ENCODE results near the gene SEMA5A.
"Not testable (repeated sequence)": the region's sequence is repeated elsewhere in the genome, so short reads cannot be mapped to it uniquely, and the experiment has no call there.

Gene SEMA5A

DNA sequence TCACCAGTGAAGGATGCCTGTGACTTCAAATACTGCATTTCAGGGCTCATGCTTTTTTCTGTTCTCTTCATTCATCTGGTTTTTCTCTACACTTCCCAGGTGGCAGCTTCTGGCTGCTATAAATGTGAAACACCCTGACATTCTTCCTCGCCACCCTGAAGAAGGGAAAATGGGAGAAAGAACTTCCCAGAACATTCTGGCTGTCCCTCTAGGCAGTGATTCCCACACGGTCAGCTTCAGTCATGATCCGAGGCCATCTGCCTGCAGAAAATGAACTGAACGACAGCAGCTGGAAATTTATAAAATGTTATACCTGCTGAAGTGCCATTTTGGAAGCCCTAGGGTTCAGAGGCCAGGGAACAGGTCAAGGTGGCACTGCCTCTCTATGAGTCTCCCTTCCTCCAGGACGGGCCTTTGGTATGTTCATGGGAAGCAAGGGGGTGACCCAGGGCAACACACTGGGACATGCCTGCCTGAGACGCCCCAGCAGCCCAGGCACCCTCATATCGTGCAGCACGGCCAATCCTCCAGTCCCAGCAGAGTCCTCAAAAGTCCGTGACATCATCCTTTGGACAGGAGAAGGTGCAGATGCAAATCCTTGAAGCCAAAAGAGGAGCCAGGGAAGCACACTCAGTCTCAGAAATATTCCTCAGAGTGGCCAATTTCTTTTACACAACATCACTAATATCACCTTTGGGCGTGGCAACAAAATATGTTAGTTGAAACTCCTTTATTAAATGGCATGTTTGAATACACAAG lies 107.1 kb downstream of the SEMA5A start:
- DNase-seq (ENCODE audit: low read depth), result no peak

DNA sequence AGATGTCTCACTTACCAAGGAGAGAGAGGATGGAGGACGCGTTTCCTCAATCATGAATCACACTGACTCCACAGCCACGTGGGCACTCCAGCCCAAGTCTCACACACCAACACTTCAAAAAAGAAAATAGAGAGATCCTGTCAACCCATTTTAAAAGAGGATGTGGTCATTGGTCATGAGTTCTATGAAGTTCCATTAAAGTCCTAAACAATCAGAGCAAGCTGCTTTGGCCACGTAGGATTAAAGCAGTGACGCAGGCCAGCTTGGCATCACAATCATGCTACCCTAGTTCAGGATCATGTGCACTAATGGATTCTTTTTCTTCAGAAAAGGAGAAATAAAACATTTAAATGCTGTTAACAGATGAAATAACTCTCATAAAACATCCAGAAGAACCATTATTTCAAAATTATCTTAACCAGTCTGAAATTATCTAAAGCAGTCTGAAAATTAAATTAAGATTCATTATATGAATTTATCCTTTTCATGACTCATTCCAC lies 108.1 kb downstream of the SEMA5A start:
- DNase-seq (ENCODE audit: low read depth), result no peak

DNA sequence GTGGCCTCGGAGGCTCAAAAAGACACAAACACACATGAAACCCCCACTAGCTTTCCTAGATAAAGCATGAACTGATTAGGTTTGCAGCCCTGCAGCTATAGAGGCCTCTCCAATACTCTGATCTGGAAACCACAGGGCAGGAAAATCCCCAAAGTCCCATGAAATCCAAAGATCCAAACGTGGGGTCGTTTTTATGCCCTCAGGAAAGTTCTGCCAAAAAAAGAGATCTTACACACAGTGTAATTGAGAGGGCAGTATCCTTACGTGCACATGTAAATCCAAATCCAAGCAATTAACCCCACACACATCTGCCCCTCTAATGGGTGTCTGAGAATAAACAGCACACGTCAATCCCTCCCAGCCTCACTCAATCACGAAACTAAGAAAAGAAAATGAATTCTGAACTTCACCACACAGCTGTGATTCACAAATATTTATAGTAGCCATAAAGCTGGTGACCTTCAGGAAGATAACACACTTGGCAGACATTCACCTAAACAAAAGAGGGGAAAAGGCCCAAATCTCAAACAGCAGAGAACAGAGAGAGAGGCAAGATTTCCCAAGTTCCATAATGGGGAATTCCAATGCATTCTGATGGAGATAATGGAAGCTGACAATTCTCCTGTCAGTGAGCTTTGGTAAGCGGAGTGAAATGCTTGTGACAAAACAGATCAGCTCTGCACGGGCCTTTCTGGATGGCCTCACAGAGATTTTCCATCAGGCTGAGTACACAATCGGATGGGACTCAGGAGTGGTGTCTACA lies 114.2 kb downstream of the SEMA5A start:
- no peak for DNase-seq (ENCODE audit: low read depth)

DNA sequence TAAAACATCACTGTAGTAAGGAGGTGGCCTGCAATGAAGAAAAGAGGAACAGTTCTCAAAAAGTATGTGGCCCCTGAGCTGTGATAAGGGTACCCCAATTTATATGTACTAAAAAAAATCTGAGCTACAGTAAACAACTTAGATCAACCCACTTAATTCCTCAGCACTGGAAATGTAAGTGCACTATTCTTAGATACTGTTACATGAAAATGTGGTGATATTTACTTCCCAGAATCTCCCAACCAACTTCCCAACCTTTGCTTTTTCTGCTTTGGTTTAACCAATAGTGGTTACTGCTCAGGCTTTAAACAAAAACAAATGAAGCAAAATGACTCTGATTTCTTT lies 114.8 kb downstream of the SEMA5A start:
- no peak for DNase-seq (ENCODE audit: low read depth)

DNA sequence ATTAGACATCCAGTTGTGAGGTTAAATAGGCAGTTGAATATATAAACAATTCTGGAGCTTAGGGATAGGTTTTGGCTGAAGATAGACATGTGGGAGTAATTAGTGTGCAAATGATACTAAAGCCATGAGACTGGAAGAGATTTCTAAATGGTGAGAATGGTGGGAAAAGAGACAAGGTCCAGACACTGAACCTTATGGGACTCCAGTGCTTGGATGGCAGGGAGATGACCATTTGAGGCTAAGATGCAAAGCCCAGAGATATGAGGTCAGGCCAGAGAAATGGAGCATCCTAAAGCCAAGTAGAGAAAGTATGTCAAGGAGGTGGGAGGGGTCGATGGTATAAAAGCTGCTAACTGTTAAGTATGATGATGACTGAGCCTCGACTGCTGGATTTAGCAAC lies 115.6 kb downstream of the SEMA5A start:
- DNase-seq (ENCODE audit: low read depth), result no peak

DNA sequence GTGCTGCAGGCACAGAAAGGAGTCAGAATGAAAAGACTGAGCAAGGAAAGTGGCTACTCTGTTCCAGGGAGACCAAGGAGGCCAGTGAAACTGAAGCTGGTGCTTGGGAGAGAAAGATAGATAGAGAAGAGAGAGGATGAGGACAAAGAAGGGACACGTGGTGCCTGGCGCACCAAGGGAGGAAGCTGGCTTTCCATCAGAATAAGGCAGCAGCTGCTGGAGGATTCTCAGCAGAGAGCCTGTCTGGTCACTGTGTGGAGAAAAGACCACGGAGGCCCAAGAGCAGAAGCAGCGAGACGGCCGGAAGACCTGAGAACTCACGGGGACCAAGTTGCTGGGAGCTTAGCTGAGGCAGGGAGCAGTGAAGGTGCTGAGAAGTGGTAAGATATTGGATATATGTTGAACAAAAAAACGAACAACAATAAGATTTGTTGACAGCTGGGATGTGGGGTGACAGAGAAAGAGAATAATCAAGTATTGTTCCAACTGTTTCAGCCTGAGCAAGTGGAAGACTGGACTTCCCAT lies 116.1 kb downstream of the SEMA5A start:
- DNase-seq (ENCODE audit: low read depth), result no peak

DNA sequence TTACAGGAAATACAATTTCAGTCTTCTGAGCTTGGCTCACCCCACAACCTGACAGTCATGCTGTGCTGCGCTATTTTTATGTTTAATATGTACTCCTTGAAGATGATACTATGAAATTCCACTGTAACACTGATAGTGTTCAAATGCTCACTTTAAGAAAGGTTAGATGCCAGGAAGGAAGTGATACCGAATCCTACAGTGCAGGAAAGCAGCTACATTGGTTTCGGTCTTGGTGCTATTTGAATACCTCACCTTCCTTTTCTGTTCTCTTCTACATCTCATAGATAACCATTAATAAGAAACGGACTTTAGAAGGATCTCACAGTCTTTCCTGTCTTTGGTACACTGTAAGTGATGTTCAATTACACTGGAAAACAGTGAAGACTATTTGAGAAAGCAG lies 117.6 kb downstream of the SEMA5A start:
- no peak for DNase-seq (ENCODE audit: low read depth)

DNA sequence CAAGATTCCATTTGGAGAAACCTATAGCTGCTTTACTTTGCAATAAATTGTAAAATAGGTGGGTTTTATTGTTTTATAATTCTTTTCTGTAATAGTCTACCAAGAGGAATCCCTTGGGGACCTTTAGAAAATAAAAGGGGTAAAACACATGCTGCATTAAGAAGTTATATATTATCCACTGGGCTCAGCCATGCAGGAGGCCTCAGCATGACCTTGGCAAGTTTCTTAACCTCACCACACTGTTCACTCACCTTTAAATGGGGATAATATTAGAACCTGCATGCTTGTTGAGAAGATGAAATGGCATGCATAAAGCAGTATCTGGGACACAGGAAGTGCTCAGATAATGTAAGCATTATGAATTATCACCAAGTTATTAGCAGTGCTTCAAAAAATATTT lies 120.2 kb downstream of the SEMA5A start:
- DNase-seq (ENCODE audit: low read depth), result no peak

DNA sequence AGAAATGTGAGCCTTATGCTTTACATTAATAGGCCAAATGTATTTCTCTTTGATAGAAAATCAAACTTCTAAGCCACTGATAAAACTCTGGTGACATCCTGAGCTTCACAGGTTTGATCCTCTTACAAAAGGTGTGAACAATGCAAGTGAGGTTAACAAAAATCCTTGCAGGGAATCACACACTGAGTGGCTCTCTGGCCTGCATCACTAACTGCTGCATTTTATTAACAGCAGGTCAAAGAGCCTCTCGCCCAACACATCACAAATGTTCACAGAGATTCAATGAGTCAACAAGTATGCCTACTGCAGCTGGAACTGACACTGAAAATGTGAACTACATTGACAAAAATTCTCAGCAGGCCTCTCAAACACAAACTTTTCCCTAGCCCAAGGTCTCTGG lies 122.3 kb downstream of the SEMA5A start:
- no peak for DNase-seq (ENCODE audit: low read depth)

DNA sequence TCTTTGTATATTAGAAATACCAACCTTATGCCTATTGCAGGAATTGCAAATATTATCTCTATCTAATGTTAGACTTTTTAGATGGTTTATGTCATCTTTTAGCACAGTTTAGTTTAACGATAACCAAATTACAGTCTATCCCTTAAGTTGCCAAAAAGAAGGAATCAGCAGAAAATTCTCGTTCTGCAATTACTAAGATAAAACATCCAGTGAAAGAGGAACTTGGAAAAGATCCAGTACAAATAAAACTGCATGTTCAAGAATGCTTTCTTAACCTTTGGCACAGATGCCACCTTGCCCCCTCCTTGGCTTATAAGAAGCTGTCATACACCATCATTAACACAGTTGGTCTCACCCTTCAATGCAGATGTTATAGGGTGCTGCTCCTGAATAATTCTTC lies 124.0 kb downstream of the SEMA5A start:
- DNase-seq (ENCODE audit: low read depth), result no peak

DNA sequence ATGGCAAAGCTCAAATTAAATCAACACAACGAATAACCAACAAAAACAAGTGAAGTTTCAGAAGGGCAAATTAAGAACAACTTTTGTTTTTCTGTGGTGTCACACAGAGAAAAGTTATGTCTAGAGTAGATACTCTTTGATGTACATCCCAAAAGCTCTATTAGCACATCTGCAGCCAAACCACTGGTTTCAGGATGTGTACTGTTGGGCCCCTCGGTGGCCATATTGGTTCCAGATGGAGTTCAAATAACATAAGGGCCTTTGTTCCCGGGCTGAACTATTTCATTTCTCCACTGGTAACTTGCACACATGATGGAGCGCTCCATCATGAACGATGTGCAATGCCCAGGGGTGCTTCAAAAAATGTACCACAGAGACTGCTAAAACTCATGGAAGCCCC lies 126.1 kb downstream of the SEMA5A start:
- DNase-seq (ENCODE audit: low read depth), result no peak

DNA sequence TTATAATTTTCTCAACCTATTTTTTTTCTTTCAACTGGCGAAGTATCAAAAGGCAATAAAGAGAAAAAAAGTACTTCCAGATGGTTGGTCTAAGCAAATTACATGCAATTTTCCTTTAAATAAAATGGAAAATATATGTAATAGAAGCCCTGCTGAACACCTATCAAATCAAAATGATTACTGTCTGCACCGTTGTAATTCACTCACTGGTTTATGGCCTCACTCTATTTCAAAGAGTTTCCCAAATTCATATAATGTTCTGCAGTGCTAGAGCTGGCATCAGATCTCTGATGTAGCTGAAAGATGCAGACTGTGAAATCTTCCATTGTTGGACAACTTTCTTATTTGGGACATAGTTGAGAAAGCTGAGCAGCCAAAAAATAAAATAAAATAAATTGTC lies 130.3 kb downstream of the SEMA5A start:
- DNase-seq (ENCODE audit: low read depth), result no peak

DNA sequence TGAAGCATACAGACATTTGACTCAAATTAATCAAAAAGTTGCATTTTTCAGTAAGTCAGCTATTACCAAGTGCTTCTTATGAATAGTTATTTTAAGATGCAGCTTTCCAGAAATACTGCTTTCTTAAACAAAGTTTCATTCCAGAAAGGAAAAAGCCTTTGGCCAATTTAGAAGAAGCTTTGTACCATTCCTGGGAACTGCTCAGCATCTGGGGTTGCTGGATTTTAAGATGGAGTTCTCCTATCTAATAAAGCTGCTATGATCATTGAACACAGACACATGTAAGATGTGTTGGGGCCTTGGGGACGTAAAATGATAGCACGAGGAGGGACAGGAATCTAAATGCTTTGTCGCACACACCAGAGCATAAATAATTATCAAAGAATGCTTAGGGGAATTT lies 130.8 kb downstream of the SEMA5A start:
- no peak for DNase-seq (ENCODE audit: low read depth)

DNA sequence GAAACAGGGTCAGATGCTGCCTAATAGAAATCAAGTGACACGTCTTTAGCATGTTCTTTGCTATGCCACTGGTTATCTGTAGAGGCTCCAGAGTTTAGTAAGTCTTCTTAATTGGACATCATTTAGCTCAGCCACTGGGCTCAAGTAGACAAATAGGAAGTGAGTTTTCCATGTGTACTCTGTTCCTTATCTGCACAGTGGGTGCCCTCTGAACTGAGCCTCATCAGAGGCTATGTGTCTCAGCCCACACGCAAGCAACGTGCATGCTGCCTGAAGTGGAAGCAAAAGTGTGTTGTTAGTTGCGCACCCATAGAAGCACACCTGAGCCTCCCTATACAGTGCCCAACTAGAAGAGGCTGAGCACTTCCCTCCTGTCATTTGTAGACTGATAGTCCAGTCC lies 134.7 kb downstream of the SEMA5A start:
- DNase-seq (ENCODE audit: low read depth), result no peak

DNA sequence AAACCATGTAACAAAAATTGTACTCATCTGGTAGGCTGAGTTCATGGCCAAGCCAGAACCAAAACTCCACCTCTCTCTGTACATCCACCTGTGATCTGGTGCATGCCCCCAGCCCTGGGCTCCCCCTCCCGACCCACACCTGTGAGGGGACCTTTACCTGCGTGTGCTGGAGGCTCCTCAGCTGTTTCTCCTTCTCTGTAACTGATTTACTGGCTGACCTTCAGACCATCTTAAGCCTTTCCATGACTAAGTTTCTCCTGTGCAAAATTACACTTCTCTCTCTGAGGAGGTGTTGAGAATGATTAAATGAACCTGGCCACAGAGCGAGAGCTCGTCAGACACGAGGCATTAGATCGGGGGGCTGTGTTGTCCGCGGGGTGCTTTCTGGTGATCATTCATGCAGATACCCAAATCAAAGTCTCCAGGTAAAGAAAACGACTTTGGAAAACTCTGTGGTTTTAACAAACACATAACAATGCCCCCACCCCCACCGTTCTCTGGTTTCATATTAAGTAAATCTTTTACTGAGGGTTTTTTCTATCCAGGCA lies 136.4 kb downstream of the SEMA5A start:
- DNase-seq (ENCODE audit: low read depth), result no peak

DNA sequence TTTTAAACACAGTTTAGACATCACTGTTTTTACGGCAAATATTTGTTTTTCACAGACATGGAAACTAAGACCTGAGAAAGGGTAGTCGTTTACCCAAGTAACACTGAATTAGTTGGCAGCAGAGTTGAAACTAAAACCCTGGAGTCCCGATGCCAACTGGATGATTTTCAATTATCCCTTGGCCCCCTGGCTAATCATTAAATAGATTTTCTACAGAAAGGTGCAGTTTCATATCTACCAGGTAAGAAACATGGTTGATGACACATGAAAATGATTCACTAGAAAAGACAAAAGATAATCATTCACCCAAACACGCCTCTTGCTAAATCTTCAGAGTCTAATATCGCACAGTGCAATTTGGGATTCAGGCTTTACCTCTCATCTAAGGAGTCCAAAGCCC lies 136.9 kb downstream of the SEMA5A start:
- DNase-seq (ENCODE audit: low read depth), result no peak

DNA sequence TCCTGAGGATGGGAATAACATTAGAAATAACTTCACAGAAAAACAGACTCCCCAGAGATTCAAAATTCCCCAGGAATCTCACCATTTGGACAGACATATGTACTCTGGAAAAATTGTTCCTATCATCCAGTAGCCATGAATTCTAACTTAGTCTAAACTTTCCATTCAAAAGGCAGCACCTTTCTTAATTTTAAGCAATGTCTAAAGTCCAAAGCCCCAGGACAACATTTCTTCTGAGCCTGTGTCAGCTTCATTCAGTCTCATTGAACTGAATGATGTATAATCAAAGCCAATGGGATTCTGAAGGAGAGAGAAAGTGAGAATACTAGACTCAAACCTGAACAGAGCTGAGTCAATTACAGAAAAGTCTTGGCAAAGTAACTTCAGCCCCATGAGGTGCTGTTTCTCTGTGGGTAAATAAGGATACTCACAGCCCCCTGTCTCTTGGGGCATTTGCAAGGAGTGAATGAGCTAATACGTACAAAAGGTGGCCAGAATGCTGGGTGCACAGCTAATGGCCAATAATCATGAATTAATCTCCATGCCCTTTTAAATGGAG lies 140.6 kb downstream of the SEMA5A start:
- DNase-seq (ENCODE audit: low read depth), result no peak

DNA sequence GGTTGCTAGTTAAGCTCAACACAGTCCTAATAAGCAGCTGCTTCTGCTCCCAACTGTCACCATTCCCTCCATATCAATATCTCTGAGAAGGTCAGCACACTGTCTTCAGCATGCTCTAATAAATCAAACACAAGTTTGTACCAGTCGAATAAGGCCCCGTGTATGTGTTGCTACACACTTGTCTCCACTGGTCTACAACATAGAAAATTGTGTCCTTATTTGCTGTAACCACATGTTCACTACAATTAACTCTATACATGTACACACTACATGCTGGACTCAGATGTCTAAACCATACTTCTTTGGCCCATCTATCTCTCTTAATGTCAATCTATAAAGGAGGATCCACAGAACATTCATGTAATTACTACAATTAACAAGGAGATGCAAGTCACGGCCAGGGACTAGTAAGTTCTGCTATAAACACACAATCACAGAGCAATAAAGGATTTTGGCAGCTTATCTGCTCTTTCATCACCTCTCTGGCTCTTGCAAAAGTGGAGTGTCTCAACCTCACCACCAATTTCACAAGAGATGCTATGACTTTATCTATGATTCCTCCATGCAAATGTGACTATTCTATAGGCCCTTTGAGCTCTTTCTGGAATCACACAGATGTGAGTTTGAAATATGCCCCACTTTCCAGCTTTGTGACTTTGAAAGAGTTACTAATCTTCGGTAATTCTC lies 143.9 kb downstream of the SEMA5A start:
- DNase-seq (ENCODE audit: low read depth), result no peak

DNA sequence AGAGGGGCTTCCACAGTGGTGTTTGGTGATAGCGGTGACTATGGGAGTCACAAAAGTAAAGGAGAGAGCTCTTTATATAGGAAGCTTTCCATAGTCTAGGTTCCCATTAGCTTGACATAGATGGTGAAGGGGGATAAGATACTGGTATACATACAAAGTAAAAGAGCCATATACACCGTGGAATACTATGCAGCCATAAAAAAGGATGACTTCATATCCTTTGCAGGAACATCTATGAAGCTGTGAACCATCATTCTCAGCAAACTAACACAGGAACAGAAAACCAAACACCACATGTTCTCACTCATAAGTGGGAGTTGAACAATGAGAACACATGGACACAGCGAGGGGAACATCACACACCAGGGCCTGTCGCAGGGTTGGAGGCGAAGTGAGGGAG lies 146.1 kb downstream of the SEMA5A start:
- DNase-seq (ENCODE audit: low read depth), result not testable (repeated sequence)

DNA sequence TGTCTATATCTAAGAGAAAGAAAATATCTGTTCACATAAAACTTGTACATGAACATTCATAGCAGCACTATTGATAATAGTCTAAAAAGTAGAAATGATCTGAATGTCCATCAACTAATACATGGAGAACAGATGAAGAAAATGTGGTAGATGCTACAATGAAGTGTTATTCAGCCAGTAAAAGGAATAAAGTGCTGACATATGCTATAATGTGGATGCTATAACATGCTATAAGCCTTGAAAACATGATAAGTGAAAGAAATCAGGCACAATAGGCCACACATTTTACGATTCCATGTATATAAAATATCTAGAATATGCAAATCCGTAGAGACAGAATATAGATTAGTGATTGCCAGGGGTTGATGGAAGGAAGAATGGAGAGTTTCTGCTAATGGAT lies 146.8 kb downstream of the SEMA5A start:
- DNase-seq (ENCODE audit: low read depth), result no peak

DNA sequence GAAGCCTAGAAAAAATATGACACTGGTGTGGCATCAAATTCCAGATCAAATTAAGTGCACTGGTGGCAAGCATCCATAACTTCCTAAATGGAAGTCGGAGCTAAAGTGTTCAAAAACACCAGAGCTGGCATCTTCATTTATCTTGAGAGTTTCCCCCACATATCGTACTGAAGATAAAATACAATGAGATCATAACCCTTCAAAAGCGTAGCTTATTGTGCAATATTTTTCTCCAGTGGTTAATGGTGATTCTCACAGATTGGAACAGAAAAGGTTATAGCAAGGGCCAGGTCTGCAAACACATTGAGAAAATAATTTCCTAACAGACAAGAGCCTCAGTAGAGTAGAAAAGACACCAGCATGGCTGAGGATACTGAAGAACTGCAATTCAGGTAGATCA lies 147.6 kb downstream of the SEMA5A start:
- DNase-seq (ENCODE audit: low read depth), result no peak

DNA sequence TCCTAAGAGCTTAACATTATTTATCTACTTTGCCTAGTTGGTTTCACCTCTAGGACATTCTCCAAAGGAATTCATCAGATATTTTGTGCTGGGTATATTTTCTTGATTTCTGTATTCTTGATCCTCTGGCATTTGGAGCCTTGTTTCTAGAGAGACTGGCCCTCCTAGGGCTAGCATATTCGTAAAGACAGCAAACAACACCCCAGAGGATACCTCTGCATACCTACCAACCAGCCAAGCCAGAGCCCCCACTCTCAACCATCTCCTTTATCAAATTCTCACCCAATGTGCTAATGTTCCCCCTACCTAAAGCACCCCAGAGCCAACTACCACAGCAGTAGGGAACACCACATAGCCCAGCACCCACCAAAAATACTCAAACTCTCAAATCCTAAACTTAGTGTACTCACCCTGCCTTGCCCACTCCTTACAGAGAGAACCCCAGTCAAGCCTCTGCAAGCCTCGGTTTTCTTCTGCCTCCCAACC lies 149.5 kb downstream of the SEMA5A start:
- no peak for DNase-seq (ENCODE audit: low read depth)
